ENCODE measurements around the gene WWTR1.

DNA sequence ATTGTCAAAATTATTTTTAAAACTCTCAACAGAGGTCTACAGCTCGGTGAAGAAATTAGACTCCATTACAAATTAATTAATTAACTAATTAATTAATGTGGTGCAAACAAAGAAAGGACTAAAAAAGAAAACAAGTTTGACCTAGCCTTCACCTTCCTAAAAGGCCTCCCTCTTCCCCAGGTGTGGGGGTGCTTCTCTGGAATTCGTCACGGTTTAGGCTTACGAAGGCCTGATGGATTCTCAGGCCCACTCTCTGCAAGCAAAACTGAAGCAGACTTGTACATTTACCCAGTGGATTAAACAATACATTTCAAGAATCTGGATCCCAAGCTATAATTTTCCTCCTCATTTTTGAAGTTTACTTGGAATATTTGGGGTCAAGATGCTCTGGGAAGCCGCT lies 94.7 kb downstream of the WWTR1 start:
- TF ChIP-seq, protein P1, sequence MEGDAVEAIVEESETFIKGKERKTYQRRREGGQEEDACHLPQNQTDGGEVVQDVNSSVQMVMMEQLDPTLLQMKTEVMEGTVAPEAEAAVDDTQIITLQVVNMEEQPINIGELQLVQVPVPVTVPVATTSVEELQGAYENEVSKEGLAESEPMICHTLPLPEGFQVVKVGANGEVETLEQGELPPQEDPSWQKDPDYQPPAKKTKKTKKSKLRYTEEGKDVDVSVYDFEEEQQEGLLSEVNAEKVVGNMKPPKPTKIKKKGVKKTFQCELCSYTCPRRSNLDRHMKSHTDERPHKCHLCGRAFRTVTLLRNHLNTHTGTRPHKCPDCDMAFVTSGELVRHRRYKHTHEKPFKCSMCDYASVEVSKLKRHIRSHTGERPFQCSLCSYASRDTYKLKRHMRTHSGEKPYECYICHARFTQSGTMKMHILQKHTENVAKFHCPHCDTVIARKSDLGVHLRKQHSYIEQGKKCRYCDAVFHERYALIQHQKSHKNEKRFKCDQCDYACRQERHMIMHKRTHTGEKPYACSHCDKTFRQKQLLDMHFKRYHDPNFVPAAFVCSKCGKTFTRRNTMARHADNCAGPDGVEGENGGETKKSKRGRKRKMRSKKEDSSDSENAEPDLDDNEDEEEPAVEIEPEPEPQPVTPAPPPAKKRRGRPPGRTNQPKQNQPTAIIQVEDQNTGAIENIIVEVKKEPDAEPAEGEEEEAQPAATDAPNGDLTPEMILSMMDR (optimal IDR thresholded peaks at IDR 0.05 in 1 of 3, IDR thresholded peaks at IDR 0.05 in 1 of 3, conservative IDR thresholded peaks at IDR 0.05 in 1 of 3; ENCODE audit: extremely low read depth in 1 of 3, insufficient read depth in 2 of 3, low read length in 3 of 3) = no peak
- no peak for TF ChIP-seq EZH2 (IDR thresholded peaks at IDR 0.05; ENCODE audit: low read length)
